Omental fat pad (tissue), 4 donors: Measurements from ENCODE around the gene OSBP2. TPM values are rescaled to one million over a fixed set of nuclear protein-coding genes. Genes with fewer than 3 reads are reported as not detected.
"Not testable (repeated sequence)": the region's sequence is repeated elsewhere in the genome, so short reads cannot be mapped to it uniquely, and the experiment has no call there.

Source experiments
- ATAC-seq: fragments of 150-250 bp; one replicate; pipeline ENCODE4 v1.9.1; 2016; ENCODE audit warnings: mild to moderate bottlenecking, moderate library complexity; ENCODE audit not compliant: low FRiP score
- DNase-seq: peaks from one replicate; pipeline ENCODE4 v3.0.0-alpha.2; 2019; ENCODE audit warnings: low spot score
- CTCF ChIP-seq, 3 donors: fragments of 450-650 bp; IDR thresholded peaks; one replicate each; pipeline ENCODE4 v1.5.1; 2016 to 2017; ENCODE audit warnings: antibody characterized with exemption in 3 of 3, mild to moderate bottlenecking in 3 of 3, moderate library complexity in 2 of 3
- total RNA-seq, 4 donors: library from RNA; depleted of rRNA; stranded (reverse); fragments of >200 nt; gene quantifications; one replicate each; pipeline ENCODE4 v1.1.0, GENCODE V29; 2016

OSBP2 gene
- total RNA-seq, 4 donors from 2014 or later, result 1.3 to 7.4 (median 4.4) TPM

- TF ChIP-seq CTCF (IDR thresholded peaks at IDR 0.05), result no peak
- DNase-seq, result no peak
- ATAC-seq, result peak; percentile 60
Observed at GRCh38 chr22:30763815-30764673, 69.4 kb downstream of the OSBP2 start.

GRCh38 chr22:30767661-30768060 is 73.0 kb downstream of the OSBP2 start:
- DNase-seq (no peak), ATAC-seq (no peak)
- no peak for TF ChIP-seq CTCF (IDR thresholded peaks at IDR 0.05)

GRCh38 chr22:30770716-30771115 is 76.0 kb downstream of the OSBP2 start:
- DNase-seq, result no peak
- TF ChIP-seq CTCF (IDR thresholded peaks at IDR 0.05), result no peak
- ATAC-seq, result no peak

DNA sequence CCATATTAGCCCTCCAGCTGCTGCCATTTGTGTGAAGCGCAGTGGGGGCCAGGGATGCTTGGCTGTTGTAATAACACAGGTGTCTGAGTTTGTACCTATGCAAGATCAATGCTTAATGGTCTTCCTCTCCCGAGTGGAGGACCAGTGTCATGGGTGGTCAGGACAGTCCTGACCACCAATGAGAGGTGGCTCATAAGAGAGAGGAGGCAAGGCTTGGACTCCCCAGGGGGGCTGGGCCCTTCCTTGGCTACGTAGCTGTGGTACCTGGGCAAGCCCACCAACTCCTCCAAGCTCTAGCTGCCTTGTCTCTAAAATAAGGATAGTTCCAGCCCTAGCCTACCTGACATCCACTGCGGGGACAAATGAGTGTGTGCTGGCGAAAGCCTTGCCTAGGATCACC is 79.2 kb downstream of the OSBP2 start:
- DNase-seq (no peak), ATAC-seq (no peak)
- no peak for TF ChIP-seq CTCF (IDR thresholded peaks at IDR 0.05)

- DNase-seq (no peak), ATAC-seq (no peak)
- TF ChIP-seq CTCF (IDR thresholded peaks at IDR 0.05), result no peak
Observed at GRCh38 chr22:30774566-30774965, 79.9 kb downstream of the OSBP2 start.

DNA sequence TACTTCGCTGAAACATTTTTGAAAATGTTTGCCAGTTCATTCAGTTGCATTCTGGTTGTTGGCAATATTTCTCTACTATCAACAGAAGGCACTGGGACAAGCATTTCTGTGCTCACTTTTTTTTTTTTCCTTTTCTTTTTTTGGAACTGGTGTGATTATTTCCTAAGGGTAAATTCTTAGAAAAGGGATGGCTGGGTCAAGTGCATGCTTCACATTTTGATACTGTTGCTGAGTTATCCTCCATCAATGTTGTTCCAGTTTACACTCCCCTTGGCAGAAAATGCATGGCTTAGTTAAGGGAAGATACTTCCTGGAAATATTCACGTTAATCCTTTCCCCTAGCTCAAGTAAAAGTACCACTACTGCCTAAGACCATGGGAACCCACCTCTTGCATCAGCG is 81.8 kb downstream of the OSBP2 start:
- no peak for DNase-seq
- no peak for ATAC-seq
- no peak for TF ChIP-seq CTCF (IDR thresholded peaks at IDR 0.05)

GRCh38 chr22:30777146-30777545 is 82.5 kb downstream of the OSBP2 start:
- ATAC-seq, DNase-seq: not testable (repeated sequence)
